ENCODE measurements around the gene SMIM44.

- TF ChIP-seq CTCF (IDR thresholded peaks at IDR 0.05) (no peak), POLR2AphosphoS5 (IDR thresholded peaks at IDR 0.05) (no peak)
Observed at GRCh38 chr19:3463714-3464586, 19.3 kb downstream of the SMIM44 start.
